Thyroid gland (tissue), 4 donors: ENCODE measurements around the gene VRK1. TPM values are rescaled to one million over a fixed set of nuclear protein-coding genes. Genes with fewer than 3 reads are reported as not detected.

Source experiments
- DNase-seq, 2 donors: peaks; one replicate each; pipeline ENCODE4 v3.0.0-alpha.2; 2019
- H3K27ac ChIP-seq, 3 donors: fragments of 200-600 bp; sonication (generic); 1 replicate in 2 of 3; 2 replicates in 1 of 3; pipeline ENCODE4 v1.5.1; 2016 to 2019; ENCODE audit warnings: mild to moderate bottlenecking in 1 of 3, moderate library complexity in 1 of 3
- H3K27me3 ChIP-seq: fragments of 200-600 bp; sonication (generic); one replicate; pipeline ENCODE4 v1.5.1; 2019
- H3K36me3 ChIP-seq, 2 donors: fragments of 200-600 bp; sonication (generic); one replicate each; pipeline ENCODE4 v1.5.1; 2016 to 2019
- H3K4me1 ChIP-seq, 2 donors: fragments of 200-600 bp; sonication (generic); one replicate each; pipeline ENCODE4 v1.5.1; 2017 to 2019
- H3K4me3 ChIP-seq, 3 donors: fragments of 200-600 bp; sonication (generic); replicated peaks in 1 of 3; 1 replicate in 2 of 3; 2 replicates in 1 of 3; pipeline ENCODE4 v1.5.1; 2016; ENCODE audit warnings: mild to moderate bottlenecking in 1 of 3
- H3K9me3 ChIP-seq: fragments of 200-600 bp; sonication (generic); one replicate; pipeline ENCODE4 v1.5.1; 2017
- CTCF ChIP-seq, 6 experiments: fragments of 200-600 bp in 3 of 6; fragments of 450-650 bp in 3 of 6; sonication (generic) in 3 of 6; IDR thresholded peaks; one replicate each; pipeline ENCODE4 v1.5.1; 2016 to 2019; ENCODE audit warnings: antibody characterized with exemption in 6 of 6, mild to moderate bottlenecking in 2 of 6, inconsistent platforms in 1 of 6, moderate library complexity in 1 of 6
- POLR2A ChIP-seq, 2 donors: fragments of 450-650 bp; IDR thresholded peaks; one replicate each; pipeline ENCODE4 v1.6.1; 2017; ENCODE audit warnings: antibody characterized with exemption in 2 of 2, mild to moderate bottlenecking in 2 of 2, moderate library complexity in 1 of 2
- WGBS, 2 donors: methylation state at CpG; one replicate each; pipeline ENCODE4 v1.1.5; 2017; 5-methylcytosine and 5-hydroxymethylcytosine counted together
- intact Hi-C: fragments of 100-400 bp; cut with DNase I; formaldehyde crosslinking; loops from one replicate; pipeline ENCODE4 v1.15.1; 2023
- total RNA-seq, 4 donors: library from RNA; depleted of rRNA; stranded (reverse); fragments of >200 nt; gene quantifications; one replicate each; pipeline ENCODE4 v1.2.3, GENCODE V29; 2016

The VRK1 gene
- 10 to 100 TPM; 10.1 to 44.4 (median 14.2) TPM for total RNA-seq

- intact Hi-C loops = no loop called here
- Histone ChIP-seq H3K4me3 (peak within 1 kb of the TSS; percentile 34 to 74 (median 71)), H3K4me1 (peaks cover 7 to 8% of the 10 kb centered on the region in 2 donors), H3K9me3 (no peaks in the 10 kb centered on the region), H3K36me3 (no peaks in the 10 kb centered on the region), H3K27me3 (no peaks in the 10 kb centered on the region), H3K27ac (no peak within 1 kb of the TSS)
- peak; percentile 95 to 97 for DNase-seq
- WGBS, 2 donors = 11 to 18% methylated on average over 8 to 15 of the region's 57 CpGs
- TF ChIP-seq CTCF (IDR thresholded peaks at IDR 0.05) = no peak
- no peak for TF ChIP-seq POLR2A (IDR thresholded peaks at IDR 0.05)
Measured at GRCh38 chr14:96796851-96797581, at the start of gene VRK1. TSS of gene VRK1 (plus strand) at chr14:96797382. CDS start at chr14:96833472, 36,090 bp downstream.

- no peak overlapping the region for H3K4me3 ChIP-seq
- no peaks in the 10 kb centered on the region for H3K36me3 ChIP-seq
- no peaks in the 10 kb centered on the region for H3K9me3 ChIP-seq
- no peaks in the 10 kb centered on the region for H3K4me1 ChIP-seq
- H3K27me3 ChIP-seq = no peaks in the 10 kb centered on the region
- no peak for TF ChIP-seq POLR2A (IDR thresholded peaks at IDR 0.05)
- no peak for TF ChIP-seq CTCF (IDR thresholded peaks at IDR 0.05)
- H3K27ac ChIP-seq = no peak overlapping the region
- no peak for DNase-seq
- 87% methylated on average over 10 of the region's 10 CpGs for WGBS, 2 donors
- intact Hi-C loops = no loop called here
Measured at GRCh38 chr14:96747608-96748007, 49.6 kb upstream of the VRK1 start.

GRCh38 chr14:96748362-96748761 lies 48.8 kb upstream of the VRK1 start:
- no peaks in the 10 kb centered on the region for H3K36me3 ChIP-seq
- no peak for TF ChIP-seq CTCF (IDR thresholded peaks at IDR 0.05)
- TF ChIP-seq POLR2A (IDR thresholded peaks at IDR 0.05) = no peak
- no peaks in the 10 kb centered on the region for H3K4me1 ChIP-seq
- no peaks in the 10 kb centered on the region for H3K9me3 ChIP-seq
- H3K27me3 ChIP-seq = no peaks in the 10 kb centered on the region
- H3K27ac ChIP-seq = no peak overlapping the region
- no peak overlapping the region for H3K4me3 ChIP-seq
- intact Hi-C loops = no loop called here
- WGBS, 2 donors = 45 to 58% methylated on average over 6 of the region's 6 CpGs
- DNase-seq = no peak

- Histone ChIP-seq H3K27ac (no peak overlapping the region), H3K27me3 (no peaks in the 10 kb centered on the region), H3K4me3 (no peak overlapping the region), H3K36me3 (no peaks in the 10 kb centered on the region), H3K4me1 (no peaks in the 10 kb centered on the region), H3K9me3 (no peaks in the 10 kb centered on the region)
- WGBS, 2 donors = 60 to 62% methylated on average over 3 of the region's 3 CpGs
- TF ChIP-seq CTCF (IDR thresholded peaks at IDR 0.05) (no peak), POLR2A (IDR thresholded peaks at IDR 0.05) (no peak)
- intact Hi-C loops = no loop called here
- DNase-seq = no peak
Measured at GRCh38 chr14:96751505-96751904, 45.7 kb upstream of the VRK1 start.

GRCh38 chr14:96752125-96752524 lies 45.1 kb upstream of the VRK1 start:
- no peak for DNase-seq
- Histone ChIP-seq H3K9me3 (no peaks in the 10 kb centered on the region), H3K4me1 (no peaks in the 10 kb centered on the region), H3K27ac (no peak overlapping the region), H3K36me3 (no peaks in the 10 kb centered on the region), H3K4me3 (no peak overlapping the region), H3K27me3 (no peaks in the 10 kb centered on the region)
- intact Hi-C loops = no loop called here
- WGBS, 2 donors = 73 to 79% methylated on average over 5 of the region's 5 CpGs
- TF ChIP-seq CTCF (IDR thresholded peaks at IDR 0.05) = no peak
- no peak for TF ChIP-seq POLR2A (IDR thresholded peaks at IDR 0.05)
